ENCODE measurements around the gene TMEM63B. TPM values are rescaled to one million over a fixed set of nuclear protein-coding genes. Genes with fewer than 3 reads are reported as not detected.
A peak's percentile ranks its signal among the peaks of the same experiment; 100 is the strongest.

The TMEM63B gene
- total RNA-seq, 2 experiments from 2014 or later = 11.4 to 12.8 TPM

DNA sequence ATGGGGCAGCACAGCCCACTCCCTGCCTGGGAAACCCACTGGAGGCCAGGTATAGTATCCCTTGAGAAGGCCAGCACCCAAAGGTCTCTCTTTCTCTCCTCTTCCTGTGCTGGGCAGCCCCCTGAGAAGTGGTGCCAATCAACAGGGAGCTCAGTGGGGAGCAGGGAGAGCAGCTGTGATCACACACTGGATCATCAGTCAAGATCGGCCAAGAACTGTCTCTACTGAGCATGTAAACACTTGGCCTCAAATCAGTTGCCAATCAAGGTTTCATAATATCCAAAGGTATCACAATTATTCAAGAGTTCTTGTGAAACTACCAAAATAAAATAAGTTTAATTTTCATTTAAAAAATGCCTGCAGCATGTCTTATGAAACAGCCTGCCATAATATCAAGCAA, 18.9 kb upstream of the TMEM63B start:
- CTCF ChIA-PET = no interaction called here
- H3K27ac Mint-ChIP-seq = no peak overlapping the region
- H3K36me3 Mint-ChIP-seq (ENCODE audit: low read depth) = peaks cover 70% of the 10 kb centered on the region
- H3K9me3 Mint-ChIP-seq = no peaks in the 10 kb centered on the region
- no peaks in the 10 kb centered on the region for H3K4me1 ChIP-seq (ENCODE audit: insufficient read depth, low read length)
- H3K36me3 ChIP-seq (ENCODE audit: insufficient read depth, low read length) = peaks cover 60% of the 10 kb centered on the region
- H3K27ac ChIP-seq (ENCODE audit: low read depth in 1 of 2, low read length in 2 of 2) = no peak overlapping the region
- no peaks in the 10 kb centered on the region for H3K27me3 ChIP-seq (ENCODE audit: control insufficient read depth in 1 of 2, insufficient read depth in 2 of 2, low read length in 2 of 2)
- no peaks in the 10 kb centered on the region for H3K9me3 ChIP-seq (ENCODE audit: control insufficient read depth in 1 of 2, insufficient read depth in 1 of 2, low read length in 2 of 2)
- no peak overlapping the region for H3K4me3 Mint-ChIP-seq
- TF ChIP-seq, protein P1, sequence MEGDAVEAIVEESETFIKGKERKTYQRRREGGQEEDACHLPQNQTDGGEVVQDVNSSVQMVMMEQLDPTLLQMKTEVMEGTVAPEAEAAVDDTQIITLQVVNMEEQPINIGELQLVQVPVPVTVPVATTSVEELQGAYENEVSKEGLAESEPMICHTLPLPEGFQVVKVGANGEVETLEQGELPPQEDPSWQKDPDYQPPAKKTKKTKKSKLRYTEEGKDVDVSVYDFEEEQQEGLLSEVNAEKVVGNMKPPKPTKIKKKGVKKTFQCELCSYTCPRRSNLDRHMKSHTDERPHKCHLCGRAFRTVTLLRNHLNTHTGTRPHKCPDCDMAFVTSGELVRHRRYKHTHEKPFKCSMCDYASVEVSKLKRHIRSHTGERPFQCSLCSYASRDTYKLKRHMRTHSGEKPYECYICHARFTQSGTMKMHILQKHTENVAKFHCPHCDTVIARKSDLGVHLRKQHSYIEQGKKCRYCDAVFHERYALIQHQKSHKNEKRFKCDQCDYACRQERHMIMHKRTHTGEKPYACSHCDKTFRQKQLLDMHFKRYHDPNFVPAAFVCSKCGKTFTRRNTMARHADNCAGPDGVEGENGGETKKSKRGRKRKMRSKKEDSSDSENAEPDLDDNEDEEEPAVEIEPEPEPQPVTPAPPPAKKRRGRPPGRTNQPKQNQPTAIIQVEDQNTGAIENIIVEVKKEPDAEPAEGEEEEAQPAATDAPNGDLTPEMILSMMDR (IDR thresholded peaks at IDR 0.05) = no peak
- DNase-seq = no peak
- POLR2A ChIA-PET = no interaction called here
- peaks cover 23% of the 10 kb centered on the region for H3K4me1 Mint-ChIP-seq (ENCODE audit: low read depth)
- H3K27me3 Mint-ChIP-seq = no peaks in the 10 kb centered on the region
- intact Hi-C loops (cut with DNase I, micrococcal nuclease) = no loop called here
- no peak overlapping the region for H3K4me3 ChIP-seq (ENCODE audit: low read length)
- ATAC-seq (ENCODE audit: poor library complexity) = no peak

DNA sequence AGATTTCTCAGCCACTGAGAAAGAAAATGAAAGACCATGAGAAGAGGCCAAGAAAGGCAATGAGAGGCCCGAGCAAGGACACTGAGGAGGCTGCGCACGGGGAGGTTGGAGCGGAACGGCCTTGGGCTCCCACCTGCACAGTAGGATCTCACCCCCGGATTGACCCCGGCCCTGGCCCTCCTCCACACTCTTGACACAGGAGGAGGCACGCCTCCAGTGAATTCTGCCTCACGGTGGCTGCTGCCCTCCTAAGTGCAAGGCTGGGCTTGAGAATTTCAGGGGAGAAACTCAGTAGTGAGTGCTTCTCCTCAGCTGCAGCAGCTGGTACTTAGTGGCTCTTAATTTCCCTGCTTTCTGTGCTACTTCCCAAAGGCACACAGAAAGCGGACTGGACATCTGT, 18.1 kb upstream of the TMEM63B start:
- H3K27ac Mint-ChIP-seq = no peak overlapping the region
- intact Hi-C loops (cut with DNase I, micrococcal nuclease) = no loop called here
- H3K9me3 ChIP-seq (ENCODE audit: control insufficient read depth in 1 of 2, insufficient read depth in 1 of 2, low read length in 2 of 2) = no peaks in the 10 kb centered on the region
- H3K4me1 ChIP-seq (ENCODE audit: insufficient read depth, low read length) = no peaks in the 10 kb centered on the region
- H3K36me3 ChIP-seq (ENCODE audit: insufficient read depth, low read length) = peaks cover 60% of the 10 kb centered on the region
- H3K4me3 Mint-ChIP-seq = no peak overlapping the region
- H3K36me3 Mint-ChIP-seq (ENCODE audit: low read depth) = peaks cover 74% of the 10 kb centered on the region
- ATAC-seq (ENCODE audit: poor library complexity) = no peak
- TF ChIP-seq, protein P1 (IDR thresholded peaks at IDR 0.05) = no peak
- DNase-seq = no peak
- CTCF ChIA-PET = no interaction called here
- H3K27me3 ChIP-seq (ENCODE audit: control insufficient read depth in 1 of 2, insufficient read depth in 2 of 2, low read length in 2 of 2) = no peaks in the 10 kb centered on the region
- H3K4me1 Mint-ChIP-seq (ENCODE audit: low read depth) = peaks cover 21% of the 10 kb centered on the region
- H3K27ac ChIP-seq (ENCODE audit: low read depth in 1 of 2, low read length in 2 of 2) = no peak overlapping the region
- H3K27me3 Mint-ChIP-seq = no peaks in the 10 kb centered on the region
- POLR2A ChIA-PET = no interaction called here
- no peak overlapping the region for H3K4me3 ChIP-seq (ENCODE audit: low read length)
- H3K9me3 Mint-ChIP-seq = no peaks in the 10 kb centered on the region

DNA sequence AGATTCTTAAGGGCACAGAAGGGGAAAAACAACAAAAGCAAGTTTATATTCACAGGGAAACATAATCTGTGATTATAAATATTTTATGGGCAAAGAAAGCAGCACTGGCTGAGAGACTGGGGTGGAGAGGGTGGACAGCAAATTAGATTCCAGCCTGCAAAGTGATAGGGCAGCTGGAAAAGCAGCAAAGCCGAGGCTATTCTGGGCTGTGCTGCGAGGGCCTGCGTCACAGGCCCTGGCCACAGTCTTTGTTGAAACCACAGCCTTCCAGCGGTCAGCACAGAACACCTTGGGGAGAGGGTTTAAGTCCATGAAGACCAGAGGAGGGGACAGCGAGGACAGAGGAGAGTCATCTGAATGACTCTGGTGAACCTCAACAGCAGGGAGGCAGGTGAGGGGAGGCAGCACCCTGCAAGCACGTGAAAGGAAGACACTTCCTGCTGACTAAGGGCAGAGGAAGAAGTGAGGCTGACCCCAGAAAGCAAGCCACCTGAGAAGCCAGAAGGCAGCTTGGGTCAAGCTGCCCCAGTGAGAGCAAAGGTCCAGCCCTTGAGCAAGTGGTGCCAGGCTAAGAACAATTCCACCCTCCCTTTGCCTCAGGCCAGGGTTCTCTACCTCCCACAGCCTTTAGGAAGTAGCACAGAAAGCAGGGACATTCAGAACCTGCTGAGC, 17.2 kb upstream of the TMEM63B start:
- no peaks in the 10 kb centered on the region for H3K27me3 Mint-ChIP-seq
- Histone ChIP-seq H3K9me3 (ENCODE audit: control insufficient read depth in 1 of 2, insufficient read depth in 1 of 2, low read length in 2 of 2) (no peaks in the 10 kb centered on the region), H3K4me3 (ENCODE audit: low read length) (no peak overlapping the region), H3K36me3 (ENCODE audit: insufficient read depth, low read length) (peaks cover 60% of the 10 kb centered on the region), H3K27ac (ENCODE audit: low read depth in 1 of 2, low read length in 2 of 2) (no peak overlapping the region), H3K4me1 (ENCODE audit: insufficient read depth, low read length) (no peaks in the 10 kb centered on the region), H3K27me3 (ENCODE audit: control insufficient read depth in 1 of 2, insufficient read depth in 2 of 2, low read length in 2 of 2) (no peaks in the 10 kb centered on the region)
- H3K4me1 Mint-ChIP-seq (ENCODE audit: low read depth) = peaks cover 21% of the 10 kb centered on the region
- TF ChIP-seq, protein P1 (IDR thresholded peaks at IDR 0.05) = no peak
- intact Hi-C loops (cut with DNase I, micrococcal nuclease) = no loop called here
- no peak for ATAC-seq (ENCODE audit: poor library complexity)
- ChIA-PET CTCF (no interaction called here), POLR2A (no interaction called here)
- peaks cover 78% of the 10 kb centered on the region for H3K36me3 Mint-ChIP-seq (ENCODE audit: low read depth)
- no peak for DNase-seq
- no peaks in the 10 kb centered on the region for H3K9me3 Mint-ChIP-seq
- peak overlapping the region; percentile 9 for H3K27ac Mint-ChIP-seq
- H3K4me3 Mint-ChIP-seq = no peak overlapping the region
